Body of pancreas (tissue), 4 donors: Measurements from ENCODE around the gene NTMT1. TPM values are rescaled to one million over a fixed set of nuclear protein-coding genes. Genes with fewer than 3 reads are reported as not detected.

Experiments used
- ATAC-seq: fragments of 150-250 bp; one replicate; pipeline ENCODE4 v1.9.1; 2016
- DNase-seq, 4 donors: peaks; one replicate each; pipeline ENCODE4 v3.0.0-alpha.2; 2019
- H3K27ac ChIP-seq, 4 donors: fragments of 200-600 bp; sonication (generic); 1 replicate in 3 of 4; 2 replicates in 1 of 4; pipeline versions ENCODE4 v1.5.1 to v1.6.1; 2016 to 2019; ENCODE audit warnings: mild to moderate bottlenecking in 1 of 4, mixed read lengths in 1 of 4, moderate library complexity in 1 of 4
- H3K27me3 ChIP-seq, 2 donors: fragments of 200-600 bp; sonication (generic); one replicate each; pipeline ENCODE4 v1.6.0; 2016; ENCODE audit warnings: mild to moderate bottlenecking in 1 of 2
- H3K36me3 ChIP-seq, 2 donors: fragments of 200-600 bp; sonication (generic); replicated peaks in 1 of 2; 2 replicates each; pipeline ENCODE4 v1.5.1; 2016; ENCODE audit warnings: low read depth in 2 of 2; ENCODE audit not compliant: insufficient read depth in 1 of 2
- H3K4me1 ChIP-seq: fragments of 200-600 bp; sonication (generic); one replicate; pipeline ENCODE4 v1.6.0; 2016
- H3K4me3 ChIP-seq, 2 donors: fragments of 200-600 bp; sonication (generic); 1 replicate in 1 of 2; 2 replicates in 1 of 2; pipeline ENCODE4 v1.5.1; 2016 to 2019
- H3K9me3 ChIP-seq, 3 donors: fragments of 200-600 bp; sonication (generic); 1 replicate in 2 of 3; 2 replicates in 1 of 3; pipeline ENCODE4 v1.5.1; 2016
- CTCF ChIP-seq, 7 experiments: fragments of 450-650 bp in 4 of 7; fragments of 200-600 bp in 3 of 7; sonication (generic) in 3 of 7; IDR thresholded peaks; one replicate each; pipeline ENCODE4 v1.5.1; 2016 to 2019; ENCODE audit warnings: antibody characterized with exemption in 7 of 7
- POLR2A ChIP-seq, 3 donors: fragments of 450-650 bp; IDR thresholded peaks; one replicate each; pipeline ENCODE4 v1.6.1; 2016; ENCODE audit warnings: antibody characterized with exemption in 3 of 3, mild to moderate bottlenecking in 2 of 3
- WGBS, 2 donors: methylation state at CpG; one replicate each; pipeline ENCODE4 v1.1.5; 2017; 5-methylcytosine and 5-hydroxymethylcytosine counted together
- intact Hi-C: fragments of 100-400 bp; cut with DNase I; formaldehyde crosslinking; loops from one replicate; pipeline ENCODE4 v1.15.1; 2023
- total RNA-seq, 2 donors: library from RNA; depleted of rRNA; stranded (reverse); fragments of >200 nt; gene quantifications; one replicate each; pipeline ENCODE4 v1.1.0, GENCODE V29; 2016

The NTMT1 gene
- total RNA-seq, 2 donors from 2014 or later = 11.2 to 14.5 TPM

- Histone ChIP-seq H3K4me3 (no peak overlapping the region), H3K9me3 (no peaks in the 10 kb centered on the region), H3K4me1 (peaks cover 11% of the 10 kb centered on the region), H3K27me3 (peaks cover 0 to 10% of the 10 kb centered on the region in 2 donors), H3K36me3 (no peaks in the 10 kb centered on the region), H3K27ac (no peak overlapping the region)
- intact Hi-C loops = no loop called here
- TF ChIP-seq CTCF (IDR thresholded peaks at IDR 0.05) (no peak), POLR2A (IDR thresholded peaks at IDR 0.05) (no peak)
- DNase-seq = no peak
- ATAC-seq = no peak
- 0 to 7% methylated on average over 1 of the region's 1 CpG for WGBS, 2 donors
Measured at GRCh38 chr9:129617167-129617566, 8.8 kb upstream of the NTMT1 start.

- ATAC-seq (peak; percentile 41), DNase-seq (peak in 1 of 4 donors; percentile 41)
- H3K27ac ChIP-seq = no peak overlapping the region
- no peaks in the 10 kb centered on the region for H3K9me3 ChIP-seq
- 1 to 10% methylated on average over 2 to 28 of the region's 82 CpGs for WGBS, 2 donors
- peaks cover 16% of the 10 kb centered on the region for H3K4me1 ChIP-seq
- H3K27me3 ChIP-seq = peaks cover 0 to 10% of the 10 kb centered on the region in 2 donors
- no peaks in the 10 kb centered on the region for H3K36me3 ChIP-seq
- TF ChIP-seq POLR2A (IDR thresholded peaks at IDR 0.05) (no peak), CTCF (IDR thresholded peaks at IDR 0.05) (peak in 1 of 7 experiments; percentile 14)
- intact Hi-C loops = no loop called here
- peak overlapping the region in 1 of 2 donors; percentile 33 for H3K4me3 ChIP-seq
Measured at GRCh38 chr9:129619787-129620668, 5.9 kb upstream of the NTMT1 start.

GRCh38 chr9:129620669-129621295 lies 5.2 kb upstream of the NTMT1 start, which contains the start of gene C9orf50:
TSS of gene C9orf50 (minus strand) at chr9:129621101. CDS start at chr9:129620574, 527 bp downstream.
- TF ChIP-seq POLR2A (IDR thresholded peaks at IDR 0.05) = no peak
- no peak for TF ChIP-seq CTCF (IDR thresholded peaks at IDR 0.05)
- intact Hi-C loops = no loop called here
- ATAC-seq = no peak
- WGBS, 2 donors = 25 to 44% methylated on average over 7 to 21 of the region's 21 CpGs
- Histone ChIP-seq H3K4me3 (peak within 1 kb of the TSS in 1 of 2 donors; percentile 33), H3K4me1 (peaks cover 24% of the 10 kb centered on the region), H3K9me3 (no peaks in the 10 kb centered on the region), H3K27ac (no peak within 1 kb of the TSS), H3K36me3 (no peaks in the 10 kb centered on the region), H3K27me3 (peaks cover 0 to 10% of the 10 kb centered on the region in 2 donors)
- DNase-seq = no peak

- intact Hi-C loops = no loop called here
- Histone ChIP-seq H3K27me3 (peaks cover 0 to 10% of the 10 kb centered on the region in 2 donors), H3K9me3 (no peaks in the 10 kb centered on the region), H3K4me3 (no peak overlapping the region), H3K4me1 (peaks cover 40% of the 10 kb centered on the region), H3K36me3 (no peaks in the 10 kb centered on the region), H3K27ac (no peak overlapping the region)
- no peak for ATAC-seq
- no peak for DNase-seq
- TF ChIP-seq POLR2A (IDR thresholded peaks at IDR 0.05) (no peak), CTCF (IDR thresholded peaks at IDR 0.05) (no peak)
- 56 to 81% methylated on average over 6 of the region's 6 CpGs for WGBS, 2 donors
Measured at GRCh38 chr9:129623331-129623730, 2.6 kb upstream of the NTMT1 start.
